HL-60 (cell line): ENCODE results near the gene IGF2BP3.
A peak's percentile ranks its signal among the peaks of the same experiment; 100 is the strongest.
"Not testable (repeated sequence)": the region's sequence is repeated elsewhere in the genome, so short reads cannot be mapped to it uniquely, and the experiment has no call there.

Experiments used
- DNase-seq, 2 experiments: peaks; one replicate each; pipeline ENCODE4 v3.0.0-alpha.2; 2010 to 2020; ENCODE audit warnings: low read depth in 1 of 2, low spot score in 1 of 2
- H3K27ac ChIP-seq: fragments of 250-450 bp; sonication (Bioruptor Pico); replicated peaks from 2 replicates; pipeline ENCODE4 v1.5.1; 2020; ENCODE audit warnings: mild to moderate bottlenecking, moderate library complexity
- H3K27me3 ChIP-seq: fragments of 250-450 bp; sonication (Bioruptor Pico); 2 replicates; pipeline ENCODE4 v1.5.1; 2021; ENCODE audit warnings: mild to moderate bottlenecking, moderate library complexity; ENCODE audit not compliant: insufficient read depth, poor library complexity, severe bottlenecking
- H3K4me3 ChIP-seq: replicated peaks from 2 replicates; pipeline ENCODE4 v1.5.1; 2011; ENCODE audit warnings: mild to moderate bottlenecking, control low read depth, low read length; ENCODE audit not compliant: insufficient read depth
- CTCF ChIP-seq: IDR thresholded peaks from one replicate; pipeline ENCODE4 v1.5.1; 2011; ENCODE audit warnings: low read length, control low read depth, inconsistent platforms; ENCODE audit not compliant: insufficient read depth
- GABPA ChIP-seq: IDR thresholded peaks from 2 replicates; pipeline ENCODE4 v1.6.1; 2012; ENCODE audit warnings: low read depth
- POLR2AphosphoS5 ChIP-seq: IDR thresholded peaks from 2 replicates; pipeline ENCODE4 v1.6.1; 2012; ENCODE audit warnings: low read depth
- REST ChIP-seq: IDR thresholded peaks from 2 replicates; pipeline ENCODE4 v1.6.1; 2012; ENCODE audit warnings: low read depth; ENCODE audit not compliant: insufficient replicate concordance
- SPI1 ChIP-seq: IDR thresholded peaks from 2 replicates; pipeline ENCODE4 v1.6.1; 2012; ENCODE audit warnings: low read depth, mild to moderate bottlenecking, borderline replicate concordance
- long read RNA-seq: library from polyadenylated mRNA; unstranded; transcript quantifications from one replicate; pipeline ENCODE4 v2.0.0, GENCODE V29; 2020

Gene IGF2BP3
- long read RNA-seq, full-length matches to known transcripts, result 77 of 174 reads
- long read RNA-seq, partial matches to known transcripts, result 59 of 174 reads
- long read RNA-seq, other reads (novel, unspliced or antisense), result 38 of 174 reads

GRCh38 chr7:23470330-23471105 is at the start of gene IGF2BP3:
IGF2BP3 (minus strand) TSS chr7:23470491; CDS start chr7:23470110, 381 bp downstream.
- H3K27ac ChIP-seq, result peak within 1 kb of the TSS; percentile 96
- H3K4me3 ChIP-seq, result peak within 1 kb of the TSS; percentile 63
- DNase-seq, result peak; percentile 94 to 96
- no peak for TF ChIP-seq GABPA
- no peak for TF ChIP-seq SPI1
- TF ChIP-seq CTCF, result no peak
- TF ChIP-seq REST, result no peak
- peak; percentile 53 for TF ChIP-seq POLR2AphosphoS5
- H3K27me3 ChIP-seq, result no peaks in the 10 kb centered on the region

GRCh38 chr7:23514755-23515154 is 44.5 kb upstream of the IGF2BP3 start:
- H3K27me3 ChIP-seq, result no peaks in the 10 kb centered on the region
- no peak for DNase-seq
- TF ChIP-seq POLR2AphosphoS5 (no peak), SPI1 (no peak), REST (no peak), GABPA (no peak)
- H3K27ac ChIP-seq, result no peak overlapping the region
- H3K4me3 ChIP-seq, result no peak overlapping the region

- not testable (repeated sequence) for H3K27me3 ChIP-seq, H3K4me3 ChIP-seq, H3K27ac ChIP-seq
Observed at GRCh38 chr7:23513746-23514145, 43.5 kb upstream of the IGF2BP3 start.

GRCh38 chr7:23494009-23494408 is 23.7 kb upstream of the IGF2BP3 start:
- no peak overlapping the region for H3K27ac ChIP-seq
- TF ChIP-seq SPI1 (no peak), CTCF (no peak), REST (no peak), POLR2AphosphoS5 (no peak), GABPA (no peak)

More at GRCh38 chr7:23513746-23514145, 43.5 kb upstream of the IGF2BP3 start:
- DNase-seq, result not testable (repeated sequence)

More at GRCh38 chr7:23494009-23494408, 23.7 kb upstream of the IGF2BP3 start:
- DNase-seq, result no peak
- Histone ChIP-seq H3K27me3 (no peaks in the 10 kb centered on the region), H3K4me3 (no peak overlapping the region)
